HG03558 (cell line): ENCODE measurements around the gene VIP.
"Not testable (repeated sequence)": the region's sequence is repeated elsewhere in the genome, so short reads cannot be mapped to it uniquely, and the experiment has no call there.

Experiments used
- ATAC-seq: cut with Tn5 transposase; IDR thresholded peaks from one replicate; pipeline ENCODE4 v1.9.1; 2021; ENCODE audit warnings: moderate number of reproducible peaks; ENCODE audit not compliant: unreplicated experiment; ENCODE audit errors: extremely low read depth

The VIP gene

GRCh38 chr6:152750694-152751093, at the start of gene VIP:
Gene VIP (plus strand): TSS chr6:152750797. CDS start chr6:152752178, 1,381 bp downstream.
- no peak for ATAC-seq

GRCh38 chr6:152701081-152701862, 49.3 kb upstream of the VIP start:
- ATAC-seq, result no peak

DNA sequence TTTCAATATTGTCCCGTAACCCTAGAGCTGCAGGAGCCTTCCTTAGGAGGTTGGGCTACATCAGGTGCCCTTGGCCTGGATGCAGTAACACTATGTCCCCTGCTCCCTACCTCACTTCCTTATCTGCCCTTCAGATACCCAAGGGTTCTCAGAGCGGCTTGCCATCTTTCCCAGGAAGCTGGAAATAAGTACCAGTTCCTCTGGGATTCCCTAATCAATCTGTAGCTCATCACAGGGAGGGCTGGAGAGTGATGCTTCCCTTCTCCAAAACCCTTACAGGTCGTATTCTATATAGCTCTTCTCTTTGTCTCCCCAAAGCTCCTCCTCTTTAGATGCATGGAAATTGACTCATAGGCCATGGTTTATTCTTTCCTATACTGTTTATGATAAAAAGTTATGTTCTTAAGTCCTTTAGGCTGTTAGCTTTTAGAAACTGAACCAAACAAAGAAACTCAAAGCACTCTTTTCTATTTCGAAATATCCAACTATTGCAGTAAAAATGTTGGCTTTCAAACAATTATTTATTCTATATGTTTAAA, 48.7 kb upstream of the VIP start:
- ATAC-seq, result no peak

DNA sequence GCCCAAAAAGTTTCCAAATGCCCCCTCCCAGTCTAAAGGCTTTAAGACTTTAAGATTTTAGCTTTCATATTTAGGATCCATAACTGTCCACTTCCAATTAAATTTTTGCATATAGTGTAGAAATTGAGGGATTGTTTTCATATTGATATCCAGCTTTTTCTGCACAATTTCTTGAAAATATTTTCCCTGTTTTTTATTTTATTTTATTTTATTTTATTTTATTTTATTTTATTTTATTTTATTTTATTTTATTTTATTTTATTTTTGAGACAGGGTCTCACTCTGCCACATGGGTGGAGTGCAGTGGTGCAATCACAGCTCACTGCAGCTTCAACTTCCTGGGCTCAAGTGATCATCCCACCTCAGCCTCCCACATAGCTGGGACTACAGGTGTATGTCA, 46.8 kb upstream of the VIP start:
- ATAC-seq, result not testable (repeated sequence)

DNA sequence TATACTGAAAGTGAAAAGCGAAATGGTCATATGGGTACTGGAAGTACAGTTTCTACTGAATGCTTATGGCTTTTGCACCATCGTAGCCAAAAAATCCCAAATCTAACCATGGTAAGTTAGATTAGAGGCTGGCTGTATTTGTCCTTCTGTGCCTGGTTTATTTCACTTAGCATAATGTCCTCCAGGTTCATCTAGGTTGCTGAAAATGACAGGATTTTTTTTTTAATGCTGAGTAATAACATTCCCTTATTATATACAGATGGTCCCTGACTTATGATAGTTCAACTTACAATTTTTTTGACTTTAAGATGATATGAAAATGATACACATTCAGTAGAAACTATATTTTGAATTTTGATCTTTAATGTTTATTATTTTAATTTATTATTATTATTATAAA, 45.3 kb upstream of the VIP start:
- no peak for ATAC-seq

- no peak for ATAC-seq
These were observed 34.3 kb upstream of the VIP start for GRCh38 chr6:152716322-152716721.

GRCh38 chr6:152720974-152721373, 29.6 kb upstream of the VIP start:
- no peak for ATAC-seq

DNA sequence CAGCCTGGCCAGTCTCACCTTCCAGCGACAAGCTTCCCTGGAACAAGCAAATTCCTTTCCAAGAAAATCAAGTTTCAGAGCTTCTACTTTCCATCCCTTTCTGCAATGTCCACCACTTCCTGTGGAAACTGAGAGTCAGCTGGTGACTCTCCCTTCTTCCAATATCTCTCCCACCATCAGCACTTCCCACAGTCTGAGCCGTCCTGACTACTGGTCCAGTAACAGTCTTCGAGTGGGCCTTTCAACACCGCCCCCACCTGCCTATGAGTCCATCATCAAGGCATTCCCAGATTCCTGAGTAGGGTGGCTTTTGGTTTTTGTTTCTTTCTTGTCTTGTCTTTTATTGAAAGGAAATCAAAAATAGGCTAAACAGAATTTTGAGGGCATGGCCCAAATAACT, 28.6 kb upstream of the VIP start:
- ATAC-seq, result no peak

DNA sequence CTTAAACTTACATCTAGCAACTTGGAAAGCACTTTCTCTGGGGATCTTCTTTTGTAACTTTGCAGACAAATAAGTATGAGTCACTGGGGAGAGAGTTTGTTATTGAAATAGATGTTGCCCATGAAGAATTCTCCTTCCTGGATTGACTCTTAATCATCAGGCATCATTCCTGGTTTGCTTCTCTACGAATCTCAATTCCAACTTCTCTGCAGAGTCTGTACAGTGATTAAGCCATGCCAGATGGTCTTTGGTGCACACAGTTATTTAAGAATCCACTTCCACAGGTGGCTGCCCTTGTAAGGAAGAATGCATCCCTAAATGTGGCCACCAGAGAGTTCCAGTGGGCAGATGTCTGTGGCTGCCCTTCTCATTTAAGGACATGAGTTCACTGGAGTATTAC, 27.2 kb upstream of the VIP start:
- ATAC-seq, result no peak

- no peak for ATAC-seq
These were observed 24.3 kb upstream of the VIP start for GRCh38 chr6:152726313-152726712.

GRCh38 chr6:152727507-152727906, 23.1 kb upstream of the VIP start:
- ATAC-seq, result no peak

DNA sequence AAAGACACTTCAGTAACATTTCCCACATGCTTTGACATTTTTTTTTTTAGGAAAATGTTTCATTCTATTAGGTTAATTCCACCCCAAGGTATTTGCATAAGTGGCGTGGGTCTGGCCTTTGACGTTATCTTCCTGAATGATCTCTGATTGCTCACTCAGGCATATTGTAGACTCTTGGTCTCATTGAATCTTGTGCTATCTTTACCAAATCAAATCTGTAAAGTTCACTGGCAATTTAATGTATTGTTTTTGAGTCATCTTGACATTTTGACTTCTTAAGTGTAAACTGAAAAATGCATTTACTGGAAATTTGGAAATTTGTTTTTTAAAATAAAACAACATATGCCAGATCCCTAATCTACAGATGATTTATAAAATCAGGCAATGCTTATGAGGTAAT, 16.0 kb upstream of the VIP start:
- no peak for ATAC-seq

DNA sequence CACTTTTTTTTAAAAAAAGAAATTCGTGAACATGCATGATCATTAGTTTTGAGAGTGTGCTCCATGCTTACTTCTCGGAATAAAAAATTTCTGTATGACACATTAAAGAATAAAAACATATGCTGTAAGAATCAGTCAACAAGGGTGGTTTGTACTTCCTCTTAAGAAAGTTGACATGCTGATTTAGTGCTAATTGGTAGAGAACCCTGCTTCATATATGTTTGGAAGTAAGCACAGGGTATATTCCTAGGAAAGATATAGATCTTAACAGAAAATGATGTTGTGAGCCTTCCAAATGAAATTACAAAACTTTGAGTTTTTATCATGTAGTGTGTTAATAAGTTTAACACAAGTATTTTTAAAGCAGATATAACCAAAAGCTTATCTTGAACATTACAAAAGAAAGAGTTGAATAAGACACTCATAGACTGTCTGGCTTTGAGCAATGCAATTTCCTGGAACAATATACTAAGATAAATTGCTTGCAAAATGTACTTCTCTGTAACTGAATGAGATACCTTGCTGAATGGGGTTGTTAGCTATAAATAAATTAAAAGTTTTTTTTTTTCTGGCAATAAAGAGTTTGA, 13.8 kb upstream of the VIP start:
- ATAC-seq, result no peak

- no peak for ATAC-seq
These were observed 5.0 kb upstream of the VIP start for GRCh38 chr6:152745509-152746171.

DNA sequence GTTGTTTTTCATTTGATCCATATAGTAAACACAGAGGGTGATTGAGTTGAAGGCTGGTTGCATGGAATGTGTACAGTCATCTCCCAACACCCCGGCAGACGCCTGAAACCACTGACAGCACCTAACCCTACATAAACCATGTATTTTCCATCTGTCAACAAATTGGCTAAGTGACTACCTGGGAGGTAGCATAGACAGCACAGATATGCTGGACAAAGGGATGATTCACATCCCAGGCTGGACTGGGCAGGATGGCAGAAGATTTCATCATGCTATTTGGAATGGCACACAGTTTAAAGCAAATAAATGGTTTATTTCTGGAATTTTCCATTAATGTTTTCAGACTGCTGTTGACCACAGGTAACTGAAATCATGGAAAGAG, 4.4 kb upstream of the VIP start:
- ATAC-seq, result no peak

DNA sequence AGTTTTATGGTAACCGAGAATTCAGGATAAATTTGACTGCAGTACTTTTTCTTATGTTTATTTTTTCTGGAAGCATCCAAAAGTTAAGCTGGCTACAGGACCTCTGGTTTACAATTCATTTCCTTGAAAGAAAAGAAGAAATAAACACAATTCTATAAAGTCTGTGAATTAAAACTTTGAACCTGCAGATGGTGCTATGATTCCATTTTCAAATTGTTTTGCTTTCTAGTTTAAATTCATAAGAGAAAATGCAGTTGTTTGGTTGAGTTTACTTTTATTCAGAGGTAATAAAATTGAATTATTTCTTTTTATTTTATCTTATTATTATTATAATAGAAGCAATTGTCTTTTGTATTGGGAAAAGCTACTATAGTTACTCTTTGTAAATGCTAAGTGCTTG, 1.8 kb upstream of the VIP start:
- no peak for ATAC-seq

GRCh38 chr6:152749336-152749735, 1.3 kb upstream of the VIP start:
- ATAC-seq, result no peak

GRCh38 chr6:152765331-152765730, 14.7 kb downstream of the VIP start:
- ATAC-seq, result no peak

DNA sequence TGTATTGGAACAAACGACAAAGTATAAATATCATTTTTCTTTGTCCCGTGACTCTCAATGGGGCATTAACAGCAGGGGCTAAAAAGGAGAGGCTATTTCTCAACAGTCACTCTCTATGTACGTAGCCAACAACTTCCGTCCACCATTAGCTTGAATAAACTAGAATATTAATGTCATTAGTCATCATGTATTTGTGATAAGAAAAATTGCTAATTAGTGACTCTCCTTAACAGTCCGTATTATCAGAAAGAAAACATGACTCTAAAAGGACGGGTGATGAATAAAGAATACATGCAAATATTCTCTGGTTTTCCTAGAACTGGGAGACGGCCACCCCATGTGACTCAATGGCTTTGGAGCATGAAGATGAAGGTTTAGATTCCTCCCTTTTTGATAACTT, 18.6 kb downstream of the VIP start:
- ATAC-seq, result no peak

- no peak for ATAC-seq
These were observed 19.4 kb downstream of the VIP start for GRCh38 chr6:152769993-152770392.

DNA sequence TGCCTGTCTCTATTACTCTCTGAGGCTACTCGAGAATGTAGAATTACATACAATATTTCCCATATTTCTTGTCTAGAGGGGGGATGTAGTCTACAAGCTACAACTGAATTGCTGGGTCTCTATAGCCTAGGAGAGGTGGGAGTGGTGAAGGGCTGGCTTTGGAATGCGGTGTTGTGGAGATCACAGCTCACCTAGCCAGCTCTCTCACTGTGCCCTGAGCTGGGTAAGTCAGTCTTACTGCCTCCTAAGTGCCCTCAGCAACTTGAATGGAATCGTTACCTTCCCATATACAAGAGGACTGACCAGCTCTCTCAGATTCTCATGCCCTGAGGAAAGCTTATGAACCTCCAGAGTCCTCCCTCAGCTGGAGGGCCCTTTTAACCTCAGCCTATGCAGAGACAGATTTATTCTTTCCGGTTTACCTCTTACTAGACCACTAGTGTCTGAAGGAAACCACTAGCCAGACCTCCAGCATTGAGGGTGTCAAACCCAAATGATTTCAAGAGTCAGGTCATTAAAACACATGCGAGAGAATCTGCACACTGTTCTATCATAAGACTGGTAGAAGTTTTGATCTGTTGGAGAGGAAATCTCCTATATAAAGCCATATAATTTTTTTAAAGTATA, 20.6 kb downstream of the VIP start:
- no peak for ATAC-seq
